Type B pancreatic cell (in vitro differentiated cells): ENCODE measurements around the gene UBAC2. TPM values are rescaled to one million over a fixed set of nuclear protein-coding genes. Genes with fewer than 3 reads are reported as not detected.

ENCODE experiments used
- DNase-seq: peaks from one replicate; pipeline ENCODE4 v3.0.0; 2021; ENCODE audit warnings: mixed read lengths; ENCODE audit not compliant: unreplicated experiment; ENCODE audit errors: extremely low spot score
- H3K27ac Mint-ChIP-seq: 2 replicates; pipeline ENCODE4 v1.8.0; 2021; ENCODE audit warnings: mild to moderate bottlenecking, mixed read lengths
- H3K27me3 Mint-ChIP-seq: 2 replicates; pipeline ENCODE4 v1.8.0; 2021; ENCODE audit warnings: mixed read lengths
- H3K36me3 Mint-ChIP-seq: 2 replicates; pipeline ENCODE4 v1.8.0; 2021; ENCODE audit warnings: mixed read lengths
- H3K4me1 Mint-ChIP-seq: one replicate; pipeline ENCODE4 v1.8.0; 2021; ENCODE audit warnings: mixed read lengths; ENCODE audit not compliant: unreplicated experiment
- H3K4me3 Mint-ChIP-seq: 2 replicates; pipeline ENCODE4 v1.8.0; 2021; ENCODE audit warnings: mild to moderate bottlenecking, mixed read lengths
- H3K9me3 Mint-ChIP-seq: 2 replicates; pipeline ENCODE4 v1.8.0; 2021; ENCODE audit warnings: mixed read lengths
- CTCF ChIP-seq: fragments of 200-600 bp; sonication (generic); conservative IDR thresholded peaks from 2 replicates; pipeline ENCODE4 v1.5.0; 2021; ENCODE audit warnings: antibody characterized with exemption, mild to moderate bottlenecking
- total RNA-seq: library from RNA; stranded (reverse); gene quantifications from 2 replicates; pipeline ENCODE4 v1.2.1, GENCODE V29; 2021; ENCODE audit warnings: low replicate concordance

UBAC2 gene
- total RNA-seq, 1 donor from 2014 or later = 66.0 TPM

GRCh38 chr13:99174533-99175100, 26.0 kb upstream of the UBAC2 start:
- no peaks in the 10 kb centered on the region for H3K27me3 Mint-ChIP-seq
- H3K27ac Mint-ChIP-seq = no peak overlapping the region
- H3K9me3 Mint-ChIP-seq = no peaks in the 10 kb centered on the region
- no peak overlapping the region for H3K4me3 Mint-ChIP-seq
- TF ChIP-seq CTCF = no peak
- DNase-seq = no peak
- H3K4me1 Mint-ChIP-seq = peaks cover 5% of the 10 kb centered on the region
- no peaks in the 10 kb centered on the region for H3K36me3 Mint-ChIP-seq

GRCh38 chr13:99176309-99177276, 24.1 kb upstream of the UBAC2 start:
- peaks cover 4% of the 10 kb centered on the region for H3K36me3 Mint-ChIP-seq
- H3K27me3 Mint-ChIP-seq = no peaks in the 10 kb centered on the region
- TF ChIP-seq CTCF = peak; percentile 88
- DNase-seq = peak; percentile 79
- no peak overlapping the region for H3K27ac Mint-ChIP-seq
- H3K9me3 Mint-ChIP-seq = peaks cover 6% of the 10 kb centered on the region
- H3K4me1 Mint-ChIP-seq = peaks cover 10% of the 10 kb centered on the region
- peak overlapping the region; percentile 44 for H3K4me3 Mint-ChIP-seq

GRCh38 chr13:99178636-99179035, 22.0 kb upstream of the UBAC2 start:
- H3K27me3 Mint-ChIP-seq = no peaks in the 10 kb centered on the region
- no peak for DNase-seq
- peaks cover 4% of the 10 kb centered on the region for H3K36me3 Mint-ChIP-seq
- no peak overlapping the region for H3K4me3 Mint-ChIP-seq
- H3K27ac Mint-ChIP-seq = peak overlapping the region; percentile 55
- peaks cover 10% of the 10 kb centered on the region for H3K4me1 Mint-ChIP-seq
- peaks cover 6% of the 10 kb centered on the region for H3K9me3 Mint-ChIP-seq
- no peak for TF ChIP-seq CTCF

- no peak for DNase-seq
- H3K4me3 Mint-ChIP-seq = peak overlapping the region; percentile 44
- no peaks in the 10 kb centered on the region for H3K27me3 Mint-ChIP-seq
- peaks cover 4% of the 10 kb centered on the region for H3K36me3 Mint-ChIP-seq
- H3K9me3 Mint-ChIP-seq = peaks cover 6% of the 10 kb centered on the region
- H3K27ac Mint-ChIP-seq = peak overlapping the region; percentile 55
- H3K4me1 Mint-ChIP-seq = peaks cover 10% of the 10 kb centered on the region
- no peak for TF ChIP-seq CTCF
Measured at GRCh38 chr13:99179460-99179859, 21.2 kb upstream of the UBAC2 start.

GRCh38 chr13:99182439-99182838, 18.2 kb upstream of the UBAC2 start:
- Mint-ChIP-seq H3K36me3 (peaks cover 4% of the 10 kb centered on the region), H3K4me3 (no peak overlapping the region), H3K9me3 (peaks cover 6% of the 10 kb centered on the region), H3K27ac (no peak overlapping the region), H3K27me3 (no peaks in the 10 kb centered on the region), H3K4me1 (peaks cover 6% of the 10 kb centered on the region)
- DNase-seq = no peak
- no peak for TF ChIP-seq CTCF
